Mesodermal cell (in vitro differentiated cells): Measurements from ENCODE around the gene MTERF4.
"Not testable (repeated sequence)": the region's sequence is repeated elsewhere in the genome, so short reads cannot be mapped to it uniquely, and the experiment has no call there.

ENCODE experiments used
- H3K27ac ChIP-seq: 2 replicates; pipeline ENCODE4 v1.7.0; 2013; ENCODE audit warnings: mild to moderate bottlenecking, low read depth, low read length, moderate library complexity; ENCODE audit not compliant: severe bottlenecking
- H3K36me3 ChIP-seq: 2 replicates; pipeline ENCODE4 v1.7.1; 2013; ENCODE audit warnings: mild to moderate bottlenecking, low read length, moderate library complexity; ENCODE audit not compliant: control insufficient read depth, insufficient read depth
- H3K4me1 ChIP-seq: one replicate; pipeline ENCODE4 v1.7.1; 2013; ENCODE audit warnings: mild to moderate bottlenecking, low read length; ENCODE audit not compliant: insufficient read depth, control insufficient read depth, poor library complexity, severe bottlenecking
- H3K4me3 ChIP-seq: 2 replicates; pipeline ENCODE4 v1.7.0; 2013; ENCODE audit warnings: low read length, control low read depth, mild to moderate bottlenecking; ENCODE audit not compliant: insufficient read depth, poor library complexity, severe bottlenecking; ENCODE audit errors: extremely low read depth
- H3K9me3 ChIP-seq: 2 replicates; pipeline ENCODE4 v1.7.1; 2013; ENCODE audit warnings: mild to moderate bottlenecking, low read length, moderate library complexity; ENCODE audit not compliant: control insufficient read depth
- WGBS, 2 experiments: methylation state at CpG; one replicate each; pipeline ENCODE4 v1.1.5; 2013; ENCODE audit warnings: missing lambda C conversion rate in 2 of 2; ENCODE audit not compliant: insufficient coverage in 2 of 2; 5-methylcytosine and 5-hydroxymethylcytosine counted together

MTERF4 gene

DNA sequence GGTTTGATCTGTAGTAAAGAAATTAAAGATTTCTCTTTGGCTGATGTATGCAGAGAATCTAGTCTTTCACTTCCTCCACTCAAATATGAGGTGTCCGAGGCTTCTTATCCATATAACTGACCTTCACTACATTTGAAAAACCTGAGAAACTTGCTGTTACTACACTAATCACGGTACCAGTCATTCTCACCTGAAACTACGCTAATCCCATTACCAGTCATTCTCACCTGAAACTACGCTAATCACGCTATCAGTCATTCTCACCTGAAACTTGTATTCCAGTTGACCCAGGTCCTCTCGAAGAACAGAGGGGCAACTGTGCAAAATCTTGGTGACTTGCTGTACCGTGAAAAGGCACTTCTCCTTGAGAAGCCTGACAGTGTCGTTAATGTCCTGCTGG lies 5.1 kb downstream of the MTERF4 start:
- 94% methylated on average over 7 to 8 of the region's 8 CpGs for WGBS, 2 experiments
- Histone ChIP-seq H3K27ac (no peak overlapping the region), H3K9me3 (no peaks in the 10 kb centered on the region), H3K36me3 (peaks cover 80% of the 10 kb centered on the region), H3K4me3 (no peak overlapping the region), H3K4me1 (no peaks in the 10 kb centered on the region)

GRCh38 chr2:241095594-241096290 lies 6.3 kb downstream of the MTERF4 start:
- no peak overlapping the region for H3K4me3 ChIP-seq
- WGBS, 2 experiments, result 94 to 95% methylated on average over 10 to 12 of the region's 14 CpGs
- H3K27ac ChIP-seq, result no peak overlapping the region
- H3K9me3 ChIP-seq, result no peaks in the 10 kb centered on the region
- no peaks in the 10 kb centered on the region for H3K4me1 ChIP-seq
- H3K36me3 ChIP-seq, result peaks cover 89% of the 10 kb centered on the region

- Histone ChIP-seq H3K36me3 (peaks cover 86% of the 10 kb centered on the region), H3K4me1 (no peaks in the 10 kb centered on the region), H3K27ac (no peak overlapping the region), H3K9me3 (no peaks in the 10 kb centered on the region), H3K4me3 (no peak overlapping the region)
- 90 to 100% methylated on average over 4 of the region's 6 CpGs for WGBS, 2 experiments
Observed at GRCh38 chr2:241094924-241095420, 7.1 kb downstream of the MTERF4 start.

GRCh38 chr2:241094172-241094571 lies 7.9 kb downstream of the MTERF4 start:
- Histone ChIP-seq H3K27ac (no peak overlapping the region), H3K4me3 (no peak overlapping the region), H3K9me3 (no peaks in the 10 kb centered on the region), H3K4me1 (no peaks in the 10 kb centered on the region), H3K36me3 (peaks cover 86% of the 10 kb centered on the region)
- WGBS, 2 experiments, result 76 to 79% methylated on average over 6 of the region's 7 CpGs

GRCh38 chr2:241093133-241093781 lies 8.8 kb downstream of the MTERF4 start:
- H3K4me3 ChIP-seq, H3K4me1 ChIP-seq, H3K27ac ChIP-seq, H3K9me3 ChIP-seq: not testable (repeated sequence)
- peaks cover 86% of the 10 kb centered on the region for H3K36me3 ChIP-seq
- 93 to 97% methylated on average over 8 of the region's 10 CpGs for WGBS, 2 experiments

DNA sequence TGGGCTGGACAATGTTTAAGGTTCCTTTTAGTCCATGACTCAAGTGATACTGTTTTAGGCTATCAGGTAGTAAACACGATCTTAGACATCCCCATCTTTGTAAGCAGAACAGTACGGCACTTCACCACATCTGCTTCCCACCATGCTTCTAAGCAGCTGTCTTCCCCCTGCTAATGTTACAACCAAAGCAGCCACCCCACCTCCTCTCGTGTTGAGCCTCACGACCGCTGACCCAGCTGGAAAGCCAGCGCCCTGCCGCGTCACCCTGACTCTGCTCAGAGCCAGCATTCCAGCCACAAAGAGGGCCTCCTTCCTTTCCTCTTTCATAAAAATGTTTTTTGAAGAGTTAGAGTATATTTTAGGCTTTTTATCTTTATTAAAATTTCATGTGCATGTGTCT lies 9.4 kb downstream of the MTERF4 start:
- Histone ChIP-seq H3K4me1 (no peaks in the 10 kb centered on the region), H3K4me3 (no peak overlapping the region), H3K36me3 (peaks cover 89% of the 10 kb centered on the region), H3K27ac (no peak overlapping the region), H3K9me3 (no peaks in the 10 kb centered on the region)
- 96% methylated on average over 4 of the region's 8 CpGs; no CpG with 5 or more reads in 1 of the 2 experiments for WGBS, 2 experiments

- Histone ChIP-seq H3K27ac (no peak overlapping the region), H3K4me3 (no peak overlapping the region), H3K9me3 (no peaks in the 10 kb centered on the region), H3K4me1 (no peaks in the 10 kb centered on the region), H3K36me3 (peaks cover 89% of the 10 kb centered on the region)
- WGBS, 2 experiments, result 90 to 94% methylated on average over 20 to 22 of the region's 22 CpGs
Observed at GRCh38 chr2:241091734-241092445, 10.2 kb downstream of the MTERF4 start.

DNA sequence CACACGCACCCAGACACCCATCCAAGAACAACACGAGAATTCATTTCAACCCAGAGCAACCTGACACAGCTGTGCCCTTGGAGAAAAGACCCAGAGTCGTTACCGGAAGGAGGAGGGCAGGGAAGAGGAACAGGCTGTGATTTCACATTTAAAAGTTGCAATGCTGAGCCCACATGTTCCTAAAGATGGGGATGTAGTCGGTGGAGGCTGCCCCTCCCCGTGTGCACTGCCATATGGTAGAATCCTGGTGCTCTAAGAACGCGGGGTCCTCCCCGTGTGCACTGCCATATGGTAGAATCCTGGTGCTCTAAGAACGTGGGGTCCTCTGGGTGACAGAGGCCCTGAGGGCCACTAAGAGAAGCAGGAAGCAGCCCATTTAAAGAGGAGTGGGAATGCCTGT lies 10.9 kb downstream of the MTERF4 start:
- peaks cover 90% of the 10 kb centered on the region for H3K36me3 ChIP-seq
- no peak overlapping the region for H3K4me3 ChIP-seq
- no peaks in the 10 kb centered on the region for H3K9me3 ChIP-seq
- no peaks in the 10 kb centered on the region for H3K4me1 ChIP-seq
- H3K27ac ChIP-seq, result no peak overlapping the region
- WGBS, 2 experiments, result 92 to 94% methylated on average over 8 of the region's 10 CpGs

GRCh38 chr2:241088791-241089732 lies 13.0 kb downstream of the MTERF4 start:
- no peak overlapping the region for H3K4me3 ChIP-seq
- no peak overlapping the region for H3K27ac ChIP-seq
- peaks cover 72% of the 10 kb centered on the region for H3K36me3 ChIP-seq
- H3K4me1 ChIP-seq, result no peaks in the 10 kb centered on the region
- no peaks in the 10 kb centered on the region for H3K9me3 ChIP-seq
- 91 to 93% methylated on average over 18 of the region's 20 CpGs for WGBS, 2 experiments

- peaks cover 67% of the 10 kb centered on the region for H3K36me3 ChIP-seq
- no peak overlapping the region for H3K4me3 ChIP-seq
- no peaks in the 10 kb centered on the region for H3K4me1 ChIP-seq
- WGBS, 2 experiments, result 96 to 97% methylated on average over 8 of the region's 8 CpGs
- no peak overlapping the region for H3K27ac ChIP-seq
- no peaks in the 10 kb centered on the region for H3K9me3 ChIP-seq
Observed at GRCh38 chr2:241088376-241088775, 13.7 kb downstream of the MTERF4 start.
